ENCODE measurements around the gene THAP8.

Gene THAP8, protein sequence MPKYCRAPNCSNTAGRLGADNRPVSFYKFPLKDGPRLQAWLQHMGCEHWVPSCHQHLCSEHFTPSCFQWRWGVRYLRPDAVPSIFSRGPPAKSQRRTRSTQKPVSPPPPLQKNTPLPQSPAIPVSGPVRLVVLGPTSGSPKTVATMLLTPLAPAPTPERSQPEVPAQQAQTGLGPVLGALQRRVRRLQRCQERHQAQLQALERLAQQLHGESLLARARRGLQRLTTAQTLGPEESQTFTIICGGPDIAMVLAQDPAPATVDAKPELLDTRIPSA

GRCh38 chr19:36054119-36054732 lies at the start of gene THAP8:
TSS of gene THAP8 (minus strand) at chr19:36054285. CDS start at chr19:36054217, 68 bp downstream.
- DNase-seq (ENCODE audit: low read depth), result peak; percentile 99

- DNase-seq (ENCODE audit: low read depth), result no peak
Measured at GRCh38 chr19:36103040-36103626, 49.0 kb upstream of the THAP8 start.

DNA sequence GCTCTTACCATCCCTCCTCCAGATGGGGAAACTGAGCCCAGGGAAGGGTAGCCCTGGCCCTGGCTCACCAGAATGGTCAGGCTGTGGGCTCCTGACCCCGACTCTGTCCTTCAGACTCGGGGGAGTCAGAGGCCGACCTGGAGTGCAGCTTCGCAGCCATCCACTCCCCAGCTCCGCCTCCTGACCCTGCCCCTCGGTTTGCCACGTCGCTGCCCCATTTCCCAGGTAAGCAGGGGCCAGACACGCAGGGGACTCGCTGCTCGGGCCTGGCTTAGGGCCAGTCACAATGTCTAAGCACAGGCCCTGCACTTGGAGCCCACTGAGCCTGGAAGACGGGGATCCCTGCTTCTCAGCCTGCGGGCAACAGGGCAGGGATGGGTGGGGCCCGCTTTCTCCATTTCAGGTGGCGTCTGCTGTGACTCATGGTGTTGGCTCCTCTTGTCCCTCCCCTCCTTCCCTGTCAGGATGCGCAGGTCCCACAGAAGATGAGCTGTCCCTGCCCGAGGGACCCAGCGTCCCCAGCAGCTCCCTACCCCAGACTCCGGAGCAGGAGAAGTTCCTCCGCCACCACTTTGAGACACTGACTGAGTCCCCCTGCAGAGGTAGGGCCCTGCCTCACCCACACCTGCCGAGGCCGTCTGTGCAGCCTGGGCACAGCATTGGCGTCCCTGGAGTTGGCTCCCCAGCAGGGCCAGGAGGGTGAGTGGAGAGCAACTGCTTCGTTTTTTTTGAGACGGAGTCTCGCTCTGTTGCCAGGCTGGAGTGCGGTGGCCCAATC lies 47.7 kb upstream of the THAP8 start:
- no peak for DNase-seq (ENCODE audit: low read depth)

DNA sequence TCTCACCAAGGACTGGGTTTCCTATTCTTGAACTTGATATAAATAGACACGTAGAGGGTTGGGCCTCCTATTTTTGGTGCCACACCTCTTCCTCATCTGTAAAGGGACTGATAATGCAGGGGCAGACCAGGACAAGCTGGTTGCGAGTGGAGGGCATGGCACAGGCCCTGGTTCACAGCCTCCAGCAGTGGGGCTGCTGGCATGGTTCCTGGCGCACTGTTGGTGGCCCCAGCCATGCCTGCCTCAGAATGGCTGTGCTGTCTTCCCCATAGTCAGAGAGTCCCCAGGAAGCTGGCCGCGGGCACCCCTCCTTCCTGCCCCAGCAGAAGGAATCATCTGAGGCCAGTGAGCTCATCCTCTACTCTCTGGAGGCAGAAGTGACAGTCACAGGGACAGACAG lies 46.4 kb upstream of the THAP8 start:
- no peak for DNase-seq (ENCODE audit: low read depth)

GRCh38 chr19:36099166-36099785 lies 45.2 kb upstream of the THAP8 start:
- DNase-seq (ENCODE audit: low read depth), result no peak

GRCh38 chr19:36097036-36097435 lies 43.0 kb upstream of the THAP8 start:
- DNase-seq (ENCODE audit: low read depth), result no peak

- DNase-seq (ENCODE audit: low read depth), result no peak
Measured at GRCh38 chr19:36093687-36094086, 39.6 kb upstream of the THAP8 start.

- no peak for DNase-seq (ENCODE audit: low read depth)
Measured at GRCh38 chr19:36093146-36093662, 39.1 kb upstream of the THAP8 start.

GRCh38 chr19:36092566-36092965 lies 38.5 kb upstream of the THAP8 start:
- DNase-seq (ENCODE audit: low read depth), result no peak

- DNase-seq (ENCODE audit: low read depth), result no peak
Measured at GRCh38 chr19:36090910-36091695, 37.0 kb upstream of the THAP8 start.

GRCh38 chr19:36089847-36090246 lies 35.8 kb upstream of the THAP8 start:
- no peak for DNase-seq (ENCODE audit: low read depth)

DNA sequence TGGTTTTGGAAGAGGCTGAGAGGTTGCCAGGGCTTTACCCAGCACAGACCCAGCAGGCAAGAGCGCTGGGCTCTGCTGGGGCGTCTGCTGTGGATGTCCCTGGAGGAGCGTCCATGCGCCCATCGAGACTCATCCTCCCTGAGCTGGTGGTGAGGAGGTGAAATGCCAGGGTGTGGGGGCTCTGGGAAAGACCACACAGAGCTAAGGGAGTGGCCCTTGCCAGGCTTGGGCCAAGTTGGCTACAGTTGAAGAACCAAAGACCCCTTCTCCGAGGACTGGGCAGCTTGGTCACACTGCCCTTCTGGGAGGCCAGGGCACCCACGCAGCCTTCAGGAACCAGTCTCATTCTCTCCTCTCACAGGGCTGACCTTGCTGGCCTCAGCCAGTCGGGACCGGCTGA lies 32.2 kb upstream of the THAP8 start:
- no peak for DNase-seq (ENCODE audit: low read depth)

GRCh38 chr19:36084231-36085009 lies 30.3 kb upstream of the THAP8 start:
- no peak for DNase-seq (ENCODE audit: low read depth)

DNA sequence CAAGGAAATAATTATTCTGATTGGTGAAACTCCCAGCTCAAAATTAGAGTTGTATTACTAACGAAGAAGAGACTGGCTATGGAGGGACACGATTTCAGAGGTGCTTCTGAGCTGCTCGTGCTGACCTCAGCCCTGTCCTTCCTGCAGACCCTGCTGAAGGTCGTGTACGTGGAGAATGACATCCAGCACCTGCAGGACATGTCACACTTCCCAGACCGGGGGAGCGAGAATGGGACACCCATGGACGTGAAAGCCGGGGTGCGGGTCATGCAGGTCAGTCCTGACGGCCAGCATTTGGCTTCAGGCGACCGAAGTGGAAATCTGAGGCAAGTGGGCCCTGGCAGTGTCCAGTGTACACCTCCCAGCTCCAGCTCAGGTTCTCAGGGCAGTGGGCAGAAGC lies 28.8 kb upstream of the THAP8 start:
- no peak for DNase-seq (ENCODE audit: low read depth)

DNA sequence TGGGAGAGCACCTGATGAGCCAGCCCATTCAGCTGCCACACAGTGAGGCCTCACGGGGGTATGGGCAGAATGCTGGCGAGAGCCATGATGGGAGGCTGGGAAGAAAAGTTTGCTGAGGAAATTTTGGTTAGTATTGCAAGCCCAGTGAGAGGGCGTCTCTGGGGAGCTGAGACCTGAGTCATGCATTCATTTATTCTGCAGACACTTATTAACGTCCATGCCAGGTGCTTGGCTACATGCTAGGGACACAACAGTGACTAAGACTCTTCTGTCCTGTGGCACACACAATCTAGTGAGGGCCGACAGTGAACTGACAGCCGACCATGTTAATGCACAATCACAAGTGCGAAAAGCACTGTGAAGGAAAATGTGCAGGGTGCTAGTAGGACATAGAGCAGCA lies 27.8 kb upstream of the THAP8 start:
- DNase-seq (ENCODE audit: low read depth), result no peak

DNA sequence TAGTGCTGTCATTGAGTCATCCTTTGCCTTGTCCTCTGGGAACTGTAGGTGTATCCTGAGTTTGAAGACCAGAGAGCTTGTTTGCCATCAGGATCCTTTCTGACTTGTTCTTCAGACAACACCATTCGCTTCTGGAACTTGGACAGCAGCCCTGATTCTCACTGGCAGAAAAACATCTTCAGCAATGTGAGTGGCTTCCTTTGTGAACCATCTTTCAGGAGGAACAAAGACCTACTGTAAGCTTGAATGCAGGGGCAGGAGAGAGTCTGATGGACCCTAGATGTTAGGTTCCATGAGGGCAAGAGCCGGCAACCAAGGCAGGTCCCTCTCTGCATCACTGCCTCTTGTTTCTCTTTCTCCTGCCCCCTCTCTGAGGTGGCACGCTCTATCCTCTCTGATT lies 27.3 kb upstream of the THAP8 start:
- DNase-seq (ENCODE audit: low read depth), result no peak

- no peak for DNase-seq (ENCODE audit: low read depth)
Measured at GRCh38 chr19:36079389-36079945, 25.4 kb upstream of the THAP8 start.

DNA sequence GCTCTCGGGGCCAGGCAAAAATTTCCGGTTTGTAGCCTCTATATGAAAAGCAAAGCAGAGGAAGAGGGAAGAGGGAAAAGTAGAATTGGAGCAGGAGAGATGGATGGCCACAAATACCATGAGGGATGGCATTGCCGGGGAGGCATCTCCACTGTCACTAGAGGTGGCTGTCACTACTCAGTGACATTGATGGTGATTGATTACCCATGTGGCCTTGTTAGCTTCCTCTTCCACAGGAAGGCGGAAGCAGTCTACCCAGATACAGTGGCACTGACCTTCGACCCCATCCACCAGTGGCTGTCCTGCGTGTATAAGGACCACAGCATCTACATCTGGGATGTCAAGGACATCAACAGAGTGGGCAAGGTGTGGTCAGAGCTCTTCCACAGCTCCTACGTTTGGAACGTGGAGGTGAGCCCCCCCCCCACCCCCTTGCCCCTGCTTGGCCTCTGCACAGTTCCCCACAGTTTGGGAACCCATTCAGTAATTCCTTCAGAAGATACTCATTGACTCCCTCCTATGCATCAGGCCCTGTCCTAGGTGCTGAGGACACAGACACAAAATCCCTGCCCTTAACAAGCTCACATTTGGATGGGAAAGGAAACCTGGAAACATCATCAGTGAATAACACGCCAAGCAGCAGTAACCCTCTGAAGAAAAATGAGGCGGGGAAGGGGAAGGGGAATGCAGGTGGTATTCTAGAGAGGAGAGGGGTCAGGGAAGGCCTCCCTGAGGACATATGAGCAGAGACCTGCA lies 19.2 kb upstream of the THAP8 start:
- no peak for DNase-seq (ENCODE audit: low read depth)

- DNase-seq (ENCODE audit: low read depth), result no peak
Measured at GRCh38 chr19:36072081-36072480, 18.0 kb upstream of the THAP8 start.
